PC-3 (cell line): ENCODE measurements around the gene C3AR1.

Experiments
- EZH2 ChIP-seq: fragments of 300-600 bp; sonication (generic); IDR thresholded peaks from one replicate; pipeline ENCODE4 v1.6.1; 2017; ENCODE audit warnings: antibody characterized with exemption, mild to moderate bottlenecking, low read length; ENCODE audit not compliant: unreplicated experiment
- TF ChIP-seq, protein P1 (sequence below): fragments of 300-600 bp; sonication (generic); conservative IDR thresholded peaks from 2 replicates; pipeline ENCODE4 v1.5.1; 2017; ENCODE audit warnings: antibody characterized with exemption, low read depth, mild to moderate bottlenecking, low read length

DNA sequence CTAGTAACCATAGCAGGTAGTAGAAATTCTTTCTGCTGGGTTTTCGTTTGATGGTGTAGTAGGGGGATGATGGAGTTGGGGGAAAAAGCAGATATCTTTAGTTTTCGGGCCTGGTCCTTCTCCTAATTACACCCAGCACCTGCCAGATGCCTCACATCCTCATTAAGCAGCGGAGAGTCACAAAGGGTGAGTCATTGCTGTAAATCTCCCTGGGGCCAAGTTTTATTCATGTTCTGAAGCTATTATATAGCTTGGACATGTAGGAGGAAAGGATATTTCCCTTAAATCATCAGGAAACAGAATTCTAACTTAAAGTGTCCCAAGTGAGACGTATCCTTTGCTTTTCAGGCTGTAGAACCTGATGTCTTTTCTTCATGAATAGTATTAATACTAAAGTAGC lies 11.0 kb upstream of the C3AR1 start:
- TF ChIP-seq, protein P1, sequence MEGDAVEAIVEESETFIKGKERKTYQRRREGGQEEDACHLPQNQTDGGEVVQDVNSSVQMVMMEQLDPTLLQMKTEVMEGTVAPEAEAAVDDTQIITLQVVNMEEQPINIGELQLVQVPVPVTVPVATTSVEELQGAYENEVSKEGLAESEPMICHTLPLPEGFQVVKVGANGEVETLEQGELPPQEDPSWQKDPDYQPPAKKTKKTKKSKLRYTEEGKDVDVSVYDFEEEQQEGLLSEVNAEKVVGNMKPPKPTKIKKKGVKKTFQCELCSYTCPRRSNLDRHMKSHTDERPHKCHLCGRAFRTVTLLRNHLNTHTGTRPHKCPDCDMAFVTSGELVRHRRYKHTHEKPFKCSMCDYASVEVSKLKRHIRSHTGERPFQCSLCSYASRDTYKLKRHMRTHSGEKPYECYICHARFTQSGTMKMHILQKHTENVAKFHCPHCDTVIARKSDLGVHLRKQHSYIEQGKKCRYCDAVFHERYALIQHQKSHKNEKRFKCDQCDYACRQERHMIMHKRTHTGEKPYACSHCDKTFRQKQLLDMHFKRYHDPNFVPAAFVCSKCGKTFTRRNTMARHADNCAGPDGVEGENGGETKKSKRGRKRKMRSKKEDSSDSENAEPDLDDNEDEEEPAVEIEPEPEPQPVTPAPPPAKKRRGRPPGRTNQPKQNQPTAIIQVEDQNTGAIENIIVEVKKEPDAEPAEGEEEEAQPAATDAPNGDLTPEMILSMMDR, result no peak
- no peak for TF ChIP-seq EZH2
